ENCODE measurements around the gene MBD6.

DNA sequence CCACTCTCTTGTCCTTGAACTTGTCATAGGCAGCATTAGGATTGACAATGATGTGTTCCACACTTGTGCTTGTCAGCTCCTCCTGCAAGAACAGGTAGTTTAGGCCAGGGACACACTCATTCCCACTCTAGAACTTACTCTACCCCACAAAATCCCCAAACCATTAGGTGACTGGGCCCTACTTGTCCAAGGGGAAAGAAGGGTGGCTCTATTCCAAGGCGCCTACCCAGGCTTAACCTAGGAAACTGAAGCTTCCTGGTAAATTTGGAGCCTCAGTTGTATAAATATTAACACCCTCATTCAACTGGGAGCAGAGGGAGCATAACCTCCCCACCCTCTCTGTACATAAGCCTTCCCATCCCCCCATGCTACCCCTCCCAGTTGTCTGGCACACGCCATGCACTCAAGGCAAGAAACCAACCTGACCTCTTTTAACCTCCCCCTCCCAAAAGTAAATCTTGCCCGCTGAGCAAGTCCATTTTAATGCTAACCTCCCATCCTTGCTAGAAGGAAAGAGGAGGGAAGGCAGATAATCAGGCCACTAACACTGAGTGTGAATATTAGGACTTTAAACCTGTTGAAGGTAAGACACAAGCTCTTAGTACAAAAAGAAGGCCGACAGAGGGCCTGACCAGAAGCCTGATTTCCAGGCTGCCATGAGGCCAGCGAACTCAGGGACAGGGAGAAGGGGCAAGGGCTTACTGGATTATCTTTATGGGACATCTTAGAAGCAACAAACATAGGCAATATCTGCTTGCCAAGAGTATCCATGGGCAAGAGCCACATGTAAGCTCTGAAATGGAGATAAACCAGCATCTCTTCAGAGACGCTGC, 13.4 kb downstream of the MBD6 start:
- no peak for TF ChIP-seq CEBPB (IDR thresholded peaks at IDR 0.05)
- TF ChIP-seq EGR1 (IDR thresholded peaks at IDR 0.05), result no peak
- TF ChIP-seq EP300 (IDR thresholded peaks at IDR 0.05; ENCODE audit: borderline replicate concordance), result no peak
- no peak for TF ChIP-seq YY1 (IDR thresholded peaks at IDR 0.05; ENCODE audit: low read depth)
- TF ChIP-seq, protein P1, sequence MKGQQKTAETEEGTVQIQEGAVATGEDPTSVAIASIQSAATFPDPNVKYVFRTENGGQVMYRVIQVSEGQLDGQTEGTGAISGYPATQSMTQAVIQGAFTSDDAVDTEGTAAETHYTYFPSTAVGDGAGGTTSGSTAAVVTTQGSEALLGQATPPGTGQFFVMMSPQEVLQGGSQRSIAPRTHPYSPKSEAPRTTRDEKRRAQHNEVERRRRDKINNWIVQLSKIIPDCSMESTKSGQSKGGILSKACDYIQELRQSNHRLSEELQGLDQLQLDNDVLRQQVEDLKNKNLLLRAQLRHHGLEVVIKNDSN (IDR thresholded peaks at IDR 0.05), result no peak
- TF ChIP-seq, protein P2, sequence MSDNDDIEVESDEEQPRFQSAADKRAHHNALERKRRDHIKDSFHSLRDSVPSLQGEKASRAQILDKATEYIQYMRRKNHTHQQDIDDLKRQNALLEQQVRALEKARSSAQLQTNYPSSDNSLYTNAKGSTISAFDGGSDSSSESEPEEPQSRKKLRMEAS (IDR thresholded peaks at IDR 0.05), result no peak
- TF ChIP-seq FOXM1 (IDR thresholded peaks at IDR 0.05; ENCODE audit: borderline replicate concordance, low read depth), result no peak
- TF ChIP-seq RAD21 (IDR thresholded peaks at IDR 0.05; ENCODE audit: low read depth), result no peak
- no peak for TF ChIP-seq ZBTB7A (IDR thresholded peaks at IDR 0.05; ENCODE audit: low read depth)
- TF ChIP-seq, protein P3, sequence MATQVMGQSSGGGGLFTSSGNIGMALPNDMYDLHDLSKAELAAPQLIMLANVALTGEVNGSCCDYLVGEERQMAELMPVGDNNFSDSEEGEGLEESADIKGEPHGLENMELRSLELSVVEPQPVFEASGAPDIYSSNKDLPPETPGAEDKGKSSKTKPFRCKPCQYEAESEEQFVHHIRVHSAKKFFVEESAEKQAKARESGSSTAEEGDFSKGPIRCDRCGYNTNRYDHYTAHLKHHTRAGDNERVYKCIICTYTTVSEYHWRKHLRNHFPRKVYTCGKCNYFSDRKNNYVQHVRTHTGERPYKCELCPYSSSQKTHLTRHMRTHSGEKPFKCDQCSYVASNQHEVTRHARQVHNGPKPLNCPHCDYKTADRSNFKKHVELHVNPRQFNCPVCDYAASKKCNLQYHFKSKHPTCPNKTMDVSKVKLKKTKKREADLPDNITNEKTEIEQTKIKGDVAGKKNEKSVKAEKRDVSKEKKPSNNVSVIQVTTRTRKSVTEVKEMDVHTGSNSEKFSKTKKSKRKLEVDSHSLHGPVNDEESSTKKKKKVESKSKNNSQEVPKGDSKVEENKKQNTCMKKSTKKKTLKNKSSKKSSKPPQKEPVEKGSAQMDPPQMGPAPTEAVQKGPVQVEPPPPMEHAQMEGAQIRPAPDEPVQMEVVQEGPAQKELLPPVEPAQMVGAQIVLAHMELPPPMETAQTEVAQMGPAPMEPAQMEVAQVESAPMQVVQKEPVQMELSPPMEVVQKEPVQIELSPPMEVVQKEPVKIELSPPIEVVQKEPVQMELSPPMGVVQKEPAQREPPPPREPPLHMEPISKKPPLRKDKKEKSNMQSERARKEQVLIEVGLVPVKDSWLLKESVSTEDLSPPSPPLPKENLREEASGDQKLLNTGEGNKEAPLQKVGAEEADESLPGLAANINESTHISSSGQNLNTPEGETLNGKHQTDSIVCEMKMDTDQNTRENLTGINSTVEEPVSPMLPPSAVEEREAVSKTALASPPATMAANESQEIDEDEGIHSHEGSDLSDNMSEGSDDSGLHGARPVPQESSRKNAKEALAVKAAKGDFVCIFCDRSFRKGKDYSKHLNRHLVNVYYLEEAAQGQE (IDR thresholded peaks at IDR 0.05; ENCODE audit: low read depth), result no peak
- no peak for TF ChIP-seq NFIC (IDR thresholded peaks at IDR 0.05)
- TF ChIP-seq TAF1 (IDR thresholded peaks at IDR 0.05; ENCODE audit: low read depth), result no peak
- no peak for TF ChIP-seq TEAD4 (IDR thresholded peaks at IDR 0.05)
